ENCODE data around the gene CRHBP.

The CRHBP gene

GRCh38 chr5:77015938-77016569 lies 63.2 kb downstream of the CRHBP start:
- DNase-seq (ENCODE audit: low read depth): peak; percentile 72

- no peak for DNase-seq (ENCODE audit: low read depth)
These were observed 64.1 kb downstream of the CRHBP start for GRCh38 chr5:77016962-77017361.

GRCh38 chr5:77017668-77018067 lies 64.8 kb downstream of the CRHBP start:
- DNase-seq (ENCODE audit: low read depth): no peak

Measured in iris pigment epithelial cell (primary cell).